GM06990 (cell line): ENCODE data around the gene UGT2A2.

Source experiments
- DNase-seq: peaks from one replicate; pipeline ENCODE4 v3.0.0-alpha.2; 2011; ENCODE audit not compliant: insufficient read length; ENCODE audit errors: extremely low read depth
- H3K27me3 ChIP-seq: replicated peaks from 2 replicates; pipeline ENCODE4 v1.6.0; 2011; ENCODE audit warnings: low read length; ENCODE audit not compliant: control insufficient read depth, insufficient read depth
- H3K36me3 ChIP-seq: 2 replicates; pipeline ENCODE4 v1.5.1; 2011; ENCODE audit warnings: low read length; ENCODE audit not compliant: control insufficient read depth, insufficient read depth
- H3K4me3 ChIP-seq: replicated peaks from 2 replicates; pipeline ENCODE4 v1.5.1; 2011; ENCODE audit warnings: low read depth, mild to moderate bottlenecking, control low read depth, low read length
- TF ChIP-seq, protein P1 (sequence below): IDR thresholded peaks from 2 replicates; pipeline ENCODE4 v1.5.1; 2011; ENCODE audit warnings: low read length, control low read depth, mild to moderate bottlenecking, inconsistent platforms; ENCODE audit not compliant: insufficient read depth, poor library complexity, severe bottlenecking

The UGT2A2 gene

DNA sequence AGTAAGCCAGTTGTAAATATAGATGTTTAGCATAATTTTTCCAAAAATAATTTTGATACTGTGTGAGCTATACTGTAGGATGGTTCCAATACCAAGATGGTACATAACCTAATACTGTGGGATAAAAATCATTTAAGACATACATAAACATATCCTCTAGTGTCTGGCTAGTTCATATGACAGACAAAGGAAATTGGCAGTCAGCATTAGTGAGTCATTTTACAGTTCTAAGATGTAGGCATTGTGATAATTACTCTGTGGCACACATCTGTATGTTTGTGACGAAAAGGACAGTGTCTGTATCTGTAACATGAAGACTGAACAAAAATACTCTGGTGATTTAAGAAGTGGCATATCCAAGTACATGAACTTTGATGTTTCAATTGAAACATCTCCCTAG is 49.6 kb downstream of the UGT2A2 start:
- TF ChIP-seq, protein P1, sequence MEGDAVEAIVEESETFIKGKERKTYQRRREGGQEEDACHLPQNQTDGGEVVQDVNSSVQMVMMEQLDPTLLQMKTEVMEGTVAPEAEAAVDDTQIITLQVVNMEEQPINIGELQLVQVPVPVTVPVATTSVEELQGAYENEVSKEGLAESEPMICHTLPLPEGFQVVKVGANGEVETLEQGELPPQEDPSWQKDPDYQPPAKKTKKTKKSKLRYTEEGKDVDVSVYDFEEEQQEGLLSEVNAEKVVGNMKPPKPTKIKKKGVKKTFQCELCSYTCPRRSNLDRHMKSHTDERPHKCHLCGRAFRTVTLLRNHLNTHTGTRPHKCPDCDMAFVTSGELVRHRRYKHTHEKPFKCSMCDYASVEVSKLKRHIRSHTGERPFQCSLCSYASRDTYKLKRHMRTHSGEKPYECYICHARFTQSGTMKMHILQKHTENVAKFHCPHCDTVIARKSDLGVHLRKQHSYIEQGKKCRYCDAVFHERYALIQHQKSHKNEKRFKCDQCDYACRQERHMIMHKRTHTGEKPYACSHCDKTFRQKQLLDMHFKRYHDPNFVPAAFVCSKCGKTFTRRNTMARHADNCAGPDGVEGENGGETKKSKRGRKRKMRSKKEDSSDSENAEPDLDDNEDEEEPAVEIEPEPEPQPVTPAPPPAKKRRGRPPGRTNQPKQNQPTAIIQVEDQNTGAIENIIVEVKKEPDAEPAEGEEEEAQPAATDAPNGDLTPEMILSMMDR = no peak
- Histone ChIP-seq H3K4me3 (no peak overlapping the region), H3K27me3 (no peaks in the 10 kb centered on the region), H3K36me3 (no peaks in the 10 kb centered on the region)
- DNase-seq = no peak

DNA sequence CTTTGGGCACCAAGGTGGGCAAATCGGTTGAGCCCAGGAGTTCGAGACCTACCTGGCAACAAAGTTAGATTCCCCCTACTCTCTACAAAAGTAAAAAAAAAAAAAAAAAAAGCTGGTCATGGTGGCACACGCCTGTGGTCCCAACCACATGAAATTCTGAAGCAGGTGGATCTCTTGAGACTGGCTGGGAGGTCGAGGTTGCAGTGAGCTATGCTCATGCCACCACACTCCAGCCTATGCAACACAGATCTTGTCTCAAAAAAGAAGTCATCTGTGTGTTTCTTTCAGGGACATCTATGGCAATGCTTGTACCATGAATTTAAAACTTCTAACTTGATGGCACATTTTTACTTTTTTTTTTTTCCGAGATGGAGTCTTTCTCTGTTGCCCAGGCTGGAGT is 55.3 kb downstream of the UGT2A2 start:
- Histone ChIP-seq H3K27me3 (no peaks in the 10 kb centered on the region), H3K4me3 (no peak overlapping the region), H3K36me3 (no peaks in the 10 kb centered on the region)
- TF ChIP-seq, protein P1 = no peak
- no peak for DNase-seq

DNA sequence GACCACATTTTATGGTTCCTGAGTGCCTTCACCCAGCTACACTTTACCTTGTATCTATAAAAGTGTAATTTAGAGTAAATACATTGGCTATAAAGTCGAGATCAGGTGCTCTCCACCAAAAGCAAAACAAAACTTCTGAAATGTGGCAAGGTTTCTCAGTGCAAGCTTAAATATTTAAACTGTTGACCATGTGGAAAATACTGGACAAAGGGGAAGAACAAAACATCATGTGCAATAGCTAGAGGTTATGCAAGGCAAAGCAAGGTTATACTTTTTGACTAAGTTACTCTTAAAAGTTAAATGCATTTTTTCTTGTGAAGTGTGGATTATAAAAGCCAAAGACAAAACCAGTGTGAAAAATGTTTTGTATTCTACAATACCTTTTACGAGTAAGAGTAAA is 55.9 kb downstream of the UGT2A2 start:
- no peak overlapping the region for H3K4me3 ChIP-seq
- TF ChIP-seq, protein P1 = no peak
- no peaks in the 10 kb centered on the region for H3K36me3 ChIP-seq
- DNase-seq = no peak
- no peaks in the 10 kb centered on the region for H3K27me3 ChIP-seq

DNA sequence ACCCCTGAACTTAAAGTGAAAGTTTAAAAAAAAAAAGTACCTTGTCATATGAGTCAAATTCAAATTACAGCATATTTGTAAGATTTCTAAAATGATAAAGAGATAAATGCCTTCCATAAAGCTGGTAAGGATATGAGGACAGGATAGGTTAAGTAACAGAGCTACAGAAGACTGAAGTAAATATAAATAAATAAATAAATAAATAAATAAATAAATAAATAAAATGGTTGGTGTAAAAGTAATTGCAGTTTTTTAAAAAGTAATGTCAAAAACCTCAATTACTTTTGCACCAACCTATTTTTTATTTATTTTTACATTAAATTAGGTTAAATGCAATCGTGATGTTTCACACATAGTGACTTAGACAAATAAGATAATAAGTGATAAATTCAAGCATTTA is 62.2 kb downstream of the UGT2A2 start:
- Histone ChIP-seq H3K36me3 (no peaks in the 10 kb centered on the region), H3K27me3 (no peaks in the 10 kb centered on the region), H3K4me3 (no peak overlapping the region)
- TF ChIP-seq, protein P1 = no peak
- no peak for DNase-seq

DNA sequence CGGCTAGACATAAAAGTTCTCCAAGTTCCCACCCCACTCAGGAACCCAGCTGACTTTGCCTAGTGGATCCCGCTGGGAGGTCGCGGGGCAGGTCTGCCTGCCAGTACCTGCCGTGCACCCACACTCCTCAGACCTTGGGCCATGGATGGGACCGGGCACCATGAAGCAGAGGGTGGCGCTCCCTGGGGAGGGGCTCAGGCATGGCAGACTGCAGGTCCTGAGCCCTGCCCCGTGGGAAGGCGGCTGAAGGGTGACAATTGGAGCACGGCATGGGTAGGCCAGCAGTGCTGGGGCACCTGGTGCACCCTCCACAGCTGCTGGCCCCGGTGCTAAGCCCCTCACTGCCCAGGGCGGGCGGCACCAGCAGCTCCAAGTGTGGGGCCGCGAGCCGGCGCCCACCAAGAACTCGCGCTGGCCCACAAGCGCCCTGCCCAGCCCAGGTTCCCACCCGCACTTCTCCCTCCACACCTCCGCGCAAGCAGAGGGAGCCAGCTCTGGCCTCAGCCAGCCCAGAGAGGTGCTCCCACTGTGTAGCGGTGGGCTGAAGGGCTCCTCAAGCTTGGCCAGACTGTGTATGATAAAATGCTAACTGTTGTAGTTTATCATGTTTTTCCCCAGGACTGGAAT is 63.1 kb downstream of the UGT2A2 start:
- Histone ChIP-seq H3K36me3 (no peaks in the 10 kb centered on the region), H3K27me3 (no peaks in the 10 kb centered on the region), H3K4me3 (no peak overlapping the region)
- no peak for DNase-seq
- TF ChIP-seq, protein P1 = no peak

DNA sequence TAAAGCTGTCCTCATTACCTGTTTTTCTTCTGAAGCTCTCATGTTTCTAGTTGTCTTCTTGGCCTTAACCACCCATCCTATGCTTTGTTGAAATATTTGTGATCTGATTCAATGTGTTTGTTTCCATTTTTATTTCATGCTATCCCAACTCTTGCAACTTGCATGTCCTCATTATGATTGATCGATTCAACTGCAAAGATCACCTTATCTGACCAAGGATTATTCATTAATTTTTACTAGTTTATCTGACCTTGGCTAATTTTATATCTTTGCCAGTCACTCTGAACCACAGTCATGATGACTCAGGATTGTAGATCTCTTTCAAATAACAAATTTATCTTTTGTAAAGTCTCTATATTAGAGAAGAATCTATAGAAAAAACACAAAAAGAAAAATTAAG is 70.7 kb downstream of the UGT2A2 start:
- Histone ChIP-seq H3K36me3 (no peaks in the 10 kb centered on the region), H3K27me3 (no peaks in the 10 kb centered on the region), H3K4me3 (no peak overlapping the region)
- TF ChIP-seq, protein P1 = no peak
- no peak for DNase-seq
